Measurements from ENCODE around the gene TTLL6. TPM values are rescaled to one million over a fixed set of nuclear protein-coding genes. Genes with fewer than 3 reads are reported as not detected.
A peak's percentile ranks its signal among the peaks of the same experiment; 100 is the strongest.

TTLL6 gene
- polyA plus RNA-seq, 6 donors from 2014 or later, result not detected

- peak overlapping the region in 3 of 8 donors; percentile 15 to 61 (median 39) for H3K4me3 Mint-ChIP-seq
- peaks cover 5 to 13% of the 10 kb centered on the region in 2 donors for H3K36me3 Mint-ChIP-seq
- DNase-seq, result no peak
- peaks cover 0 to 16% (median 2%) of the 10 kb centered on the region in 7 donors for H3K9me3 Mint-ChIP-seq
- peaks cover 23 to 56% (median 52%) of the 10 kb centered on the region in 3 donors for H3K4me1 Mint-ChIP-seq
- ATAC-seq (ENCODE audit: low read depth in 2 of 2), result peak; percentile 38 to 41
- H3K27me3 Mint-ChIP-seq, result peaks cover 83 to 98% (median 92%) of the 10 kb centered on the region in 3 donors
- peak overlapping the region in 4 of 6 donors; percentile 5 to 90 (median 76) for H3K27ac Mint-ChIP-seq
These were observed 90.1 kb downstream of the TTLL6 start for GRCh38 chr17:48726916-48727286.

GRCh38 chr17:48726114-48726915 is 90.7 kb downstream of the TTLL6 start:
- Mint-ChIP-seq H3K4me1 (peaks cover 23 to 56% (median 52%) of the 10 kb centered on the region in 3 donors), H3K9me3 (peaks cover 0 to 16% (median 2%) of the 10 kb centered on the region in 7 donors), H3K27me3 (peaks cover 78 to 96% (median 91%) of the 10 kb centered on the region in 3 donors), H3K4me3 (peak overlapping the region in 6 of 8 donors; percentile 20 to 62 (median 50)), H3K36me3 (peaks cover 5 to 13% of the 10 kb centered on the region in 2 donors), H3K27ac (peak overlapping the region in 3 of 6 donors; percentile 75 to 90 (median 78))
- DNase-seq (no peak), ATAC-seq (ENCODE audit: low read depth in 2 of 2) (peak; percentile 32 to 34)

DNA sequence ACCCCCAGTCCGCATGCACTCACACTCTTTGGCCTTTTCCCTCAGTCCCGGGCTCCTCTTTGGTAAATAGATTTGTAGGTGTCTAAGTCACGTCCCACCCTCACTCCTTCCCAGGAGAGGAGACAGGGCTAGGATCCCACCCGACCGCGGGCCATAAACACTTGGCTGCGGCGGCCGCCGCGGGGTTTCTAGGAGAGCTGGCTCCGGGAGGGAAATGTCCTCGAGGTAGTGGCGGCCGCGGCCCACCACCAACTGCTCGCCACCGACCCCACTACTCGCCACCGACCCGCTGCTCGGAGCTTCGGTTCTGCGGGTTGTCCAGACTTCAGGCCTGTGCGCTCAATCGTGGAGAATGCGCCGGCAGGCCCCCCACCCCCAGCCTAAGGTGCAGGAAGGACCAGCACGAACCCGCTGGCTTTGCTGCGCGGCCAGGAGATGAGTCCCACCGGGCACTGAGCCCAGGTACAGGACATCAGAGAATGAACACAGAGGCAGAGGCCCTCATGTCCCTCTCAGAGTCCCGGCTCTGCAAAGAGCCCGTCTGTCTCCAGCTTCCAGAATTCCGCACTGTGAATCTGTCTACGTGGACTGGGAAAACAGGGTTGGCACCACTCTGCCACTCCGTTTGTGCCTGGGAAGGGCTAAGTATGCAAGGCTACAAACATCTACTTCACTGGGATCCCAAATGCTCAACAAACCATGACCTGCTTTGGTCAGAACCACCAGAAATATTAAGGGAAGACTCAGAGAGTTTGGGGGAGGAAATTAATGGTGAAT is 91.6 kb downstream of the TTLL6 start:
- H3K9me3 Mint-ChIP-seq, result peaks cover 1 to 21% (median 4%) of the 10 kb centered on the region in 7 donors
- H3K27me3 Mint-ChIP-seq, result peaks cover 78 to 95% (median 91%) of the 10 kb centered on the region in 3 donors
- no peak for DNase-seq
- peak; percentile 29 to 30 for ATAC-seq (ENCODE audit: low read depth in 2 of 2)
- H3K4me1 Mint-ChIP-seq, result peaks cover 23 to 60% (median 57%) of the 10 kb centered on the region in 3 donors
- H3K36me3 Mint-ChIP-seq, result peaks cover 7 to 19% of the 10 kb centered on the region in 2 donors
- peak overlapping the region in 7 of 8 donors; percentile 37 to 87 (median 61) for H3K4me3 Mint-ChIP-seq
- peak overlapping the region in 3 of 6 donors; percentile 74 to 79 (median 78) for H3K27ac Mint-ChIP-seq

DNA sequence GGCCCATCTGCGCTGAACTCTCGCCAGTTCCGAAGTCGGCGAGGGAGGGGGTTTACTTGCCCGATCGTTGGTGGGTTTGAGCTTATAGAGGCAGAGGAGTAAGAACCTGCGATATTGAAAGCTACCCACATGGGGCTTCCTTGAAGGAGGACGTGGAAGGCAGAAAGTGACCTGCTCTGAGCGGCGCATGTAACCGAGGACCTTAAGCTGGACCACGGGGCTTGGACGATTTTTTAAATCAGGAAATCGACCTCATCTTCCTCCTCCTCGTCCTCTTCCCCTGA is 92.1 kb downstream of the TTLL6 start:
- Mint-ChIP-seq H3K36me3 (peaks cover 6 to 24% of the 10 kb centered on the region in 2 donors), H3K4me3 (peak overlapping the region; percentile 22 to 87 (median 64)), H3K4me1 (peaks cover 27 to 65% (median 61%) of the 10 kb centered on the region in 3 donors), H3K9me3 (peaks cover 3 to 26% (median 8%) of the 10 kb centered on the region in 7 donors), H3K27ac (peak overlapping the region in 2 of 6 donors; percentile 74 to 79), H3K27me3 (peaks cover 78 to 95% (median 91%) of the 10 kb centered on the region in 3 donors)
- ATAC-seq (ENCODE audit: low read depth in 2 of 2) (no peak), DNase-seq (no peak)

DNA sequence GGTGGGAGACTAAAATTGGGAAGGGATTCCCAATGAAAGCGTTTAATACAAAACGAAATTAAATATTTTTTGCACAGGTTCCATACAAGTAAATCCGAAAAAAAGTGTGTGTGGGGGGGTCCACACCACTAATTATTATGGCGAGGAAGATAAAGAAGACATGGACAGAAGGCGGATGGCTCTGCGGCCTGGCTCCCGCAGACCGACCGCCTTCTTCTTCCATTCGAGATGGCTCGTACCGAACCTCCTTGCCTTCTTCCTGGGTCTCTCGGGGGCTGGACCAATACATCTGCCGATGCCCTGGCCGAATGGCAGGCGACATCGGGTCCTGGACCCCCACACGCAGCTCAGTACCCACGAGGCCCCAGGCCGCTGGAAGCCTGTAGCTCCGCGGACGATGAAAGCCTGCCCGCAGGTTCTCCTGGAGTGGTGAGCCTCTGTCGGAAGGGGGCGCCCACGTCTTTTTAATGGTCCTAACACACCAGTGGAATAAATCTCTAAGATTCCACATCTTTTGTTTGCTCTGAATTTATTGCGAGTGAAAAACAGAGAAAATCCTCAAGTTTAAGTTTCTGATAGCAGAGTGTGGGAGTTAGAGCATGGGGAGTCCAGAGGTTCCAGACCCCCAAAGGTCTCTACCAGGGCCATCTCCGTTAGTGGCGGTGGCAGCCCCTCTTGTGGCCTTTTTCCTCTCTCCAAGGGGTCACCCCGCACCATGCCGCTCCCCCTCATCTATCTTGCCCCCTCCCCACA is 92.6 kb downstream of the TTLL6 start:
- H3K27me3 Mint-ChIP-seq, result peaks cover 78 to 95% (median 87%) of the 10 kb centered on the region in 3 donors
- peaks cover 3 to 27% (median 8%) of the 10 kb centered on the region in 7 donors for H3K9me3 Mint-ChIP-seq
- DNase-seq, result peak; percentile 54
- peak overlapping the region in 5 of 6 donors; percentile 60 to 97 (median 91) for H3K27ac Mint-ChIP-seq
- H3K4me1 Mint-ChIP-seq, result peaks cover 27 to 65% (median 57%) of the 10 kb centered on the region in 3 donors
- peak overlapping the region; percentile 53 to 87 (median 70) for H3K4me3 Mint-ChIP-seq
- ATAC-seq (ENCODE audit: low read depth in 2 of 2), result no peak
- H3K36me3 Mint-ChIP-seq, result peaks cover 6 to 22% of the 10 kb centered on the region in 2 donors

DNA sequence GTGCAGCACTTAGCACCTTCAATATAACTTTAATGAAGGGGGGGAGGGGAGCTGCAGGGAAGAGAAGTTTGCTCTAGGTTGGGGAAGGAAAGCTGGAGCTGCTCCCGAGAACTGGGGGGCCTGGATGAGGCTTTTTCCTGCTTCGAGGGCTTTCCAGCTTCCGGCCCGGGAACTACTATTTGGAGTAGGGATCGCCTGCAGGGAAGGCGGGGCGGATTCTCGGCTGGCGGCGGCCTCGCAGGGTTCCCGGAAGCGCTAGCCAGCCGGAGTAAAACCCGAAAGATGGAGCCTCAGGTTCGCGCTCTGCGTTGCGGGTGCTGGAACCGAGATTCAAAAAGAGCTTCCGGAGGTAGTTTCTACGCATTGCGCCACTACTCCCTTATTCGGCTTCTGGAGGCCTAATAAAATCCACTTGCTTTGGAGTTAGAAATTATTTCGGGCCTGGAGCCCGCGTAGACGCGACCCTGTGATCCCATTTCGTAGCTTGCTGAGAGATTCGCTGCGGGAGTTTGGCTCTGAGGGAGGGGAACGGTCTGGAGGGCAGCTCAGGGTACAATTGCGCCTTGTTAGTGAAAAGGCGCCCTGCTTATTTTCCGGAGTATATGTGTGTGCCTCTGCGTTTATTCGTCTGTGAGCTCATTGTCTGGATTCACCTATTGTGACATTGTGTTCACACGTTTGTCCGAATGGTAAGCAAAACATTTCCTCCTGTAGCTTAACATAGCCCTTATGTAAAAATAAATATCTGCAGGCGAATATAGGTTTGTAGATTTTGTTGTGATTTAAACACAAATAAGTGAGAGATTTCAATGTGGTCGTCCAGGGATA is 93.4 kb downstream of the TTLL6 start:
- DNase-seq (no peak), ATAC-seq (ENCODE audit: low read depth in 2 of 2) (no peak)
- H3K36me3 Mint-ChIP-seq, result peaks cover 6 to 14% of the 10 kb centered on the region in 2 donors

DNA sequence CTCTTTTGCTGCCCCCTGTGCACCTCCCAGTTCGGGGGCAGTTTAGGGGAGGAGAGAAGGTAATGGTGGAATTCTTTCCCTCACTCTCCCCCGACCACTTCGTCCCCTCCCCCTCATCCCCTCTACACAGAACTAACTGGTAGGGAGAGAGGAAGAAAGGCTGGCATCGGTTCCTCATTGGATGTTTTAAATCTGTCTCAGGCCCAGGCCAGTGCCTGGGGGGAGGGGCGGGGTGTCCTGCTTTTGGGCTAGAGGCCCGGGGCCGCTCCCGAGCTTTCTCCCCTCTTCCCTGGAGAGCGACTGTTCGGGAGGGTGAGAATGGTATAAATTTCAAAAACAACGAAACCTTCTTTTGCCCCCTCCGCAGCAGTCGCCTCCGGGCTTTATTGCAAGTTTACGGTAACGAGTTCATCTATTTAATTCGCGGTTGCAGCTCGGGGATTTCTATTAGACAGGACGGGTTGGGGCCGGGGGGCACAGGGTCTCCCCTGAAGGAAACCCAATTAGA is 94.1 kb downstream of the TTLL6 start, which contains the start of gene PRAC2:
Gene PRAC2 (plus strand): TSS at position 271 of the 508 bp plus-strand sequence. CDS start 1,226 bp downstream, outside the sequence.
- Mint-ChIP-seq H3K36me3 (peaks cover 6 to 11% of the 10 kb centered on the region in 2 donors), H3K9me3 (peaks cover 3 to 34% (median 8%) of the 10 kb centered on the region in 7 donors), H3K4me3 (peak within 1 kb of the TSS; percentile 19 to 87 (median 69)), H3K27me3 (peaks cover 81 to 95% (median 82%) of the 10 kb centered on the region in 3 donors), H3K27ac (peak within 1 kb of the TSS in 5 of 6 donors; percentile 60 to 97 (median 91)), H3K4me1 (peaks cover 27 to 64% (median 55%) of the 10 kb centered on the region in 3 donors)
- ATAC-seq (ENCODE audit: low read depth in 2 of 2) (no peak), DNase-seq (no peak)

More for the DNA sequence above, 93.4 kb downstream of the TTLL6 start:
- peaks cover 3 to 27% (median 8%) of the 10 kb centered on the region in 7 donors for H3K9me3 Mint-ChIP-seq
- H3K27me3 Mint-ChIP-seq, result peaks cover 82 to 95% (median 83%) of the 10 kb centered on the region in 3 donors
- peaks cover 24 to 64% (median 52%) of the 10 kb centered on the region in 3 donors for H3K4me1 Mint-ChIP-seq
- peak overlapping the region in 5 of 6 donors; percentile 60 to 97 (median 91) for H3K27ac Mint-ChIP-seq
- H3K4me3 Mint-ChIP-seq, result peak overlapping the region; percentile 19 to 87 (median 69)

DNA sequence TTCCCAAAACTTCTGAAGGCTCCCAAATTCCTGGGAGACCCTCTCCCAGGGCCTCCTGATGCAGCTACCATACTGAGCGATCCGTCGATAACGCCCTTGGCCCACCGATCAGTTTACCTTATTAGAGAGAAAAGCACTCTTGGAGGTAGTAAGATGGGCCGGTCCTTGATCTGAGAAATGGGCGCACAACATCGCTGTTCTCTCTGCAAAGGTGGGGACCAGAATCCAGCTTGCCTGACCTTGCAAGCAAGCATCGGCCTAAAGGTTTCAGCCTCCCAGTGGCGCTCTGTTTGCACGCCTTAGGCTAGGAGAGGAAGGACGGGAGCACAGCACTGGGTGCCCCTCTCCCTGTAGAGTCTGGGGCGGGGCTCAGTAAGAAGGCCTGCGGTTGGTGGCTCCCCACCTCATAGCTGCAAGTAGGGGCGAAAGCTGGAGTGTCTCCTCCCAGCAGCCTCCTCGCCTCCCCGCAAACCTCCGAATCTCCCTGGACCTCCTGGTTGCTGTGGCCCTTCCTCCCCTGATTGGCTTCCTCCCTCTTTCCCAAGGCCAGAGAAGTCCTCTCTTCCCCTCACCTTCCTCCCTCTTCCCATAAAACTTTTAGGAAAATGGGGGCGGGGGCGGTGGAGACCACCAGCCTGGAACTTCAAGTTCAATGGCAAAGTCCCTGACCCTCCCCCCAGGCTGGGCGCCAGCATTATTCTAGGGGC is 94.7 kb downstream of the TTLL6 start, which contains the start of gene PRAC1:
Gene PRAC1 (minus strand): TSS at position 318 of the 707 bp plus-strand sequence. CDS start 126 bp downstream, at position 192.
- DNase-seq (no peak), ATAC-seq (ENCODE audit: low read depth in 2 of 2) (no peak)
- peaks cover 6 to 11% of the 10 kb centered on the region in 2 donors for H3K36me3 Mint-ChIP-seq
- H3K27ac Mint-ChIP-seq, result peak within 1 kb of the TSS in 4 of 6 donors; percentile 76 to 97 (median 92)
- H3K27me3 Mint-ChIP-seq, result peaks cover 82 to 95% (median 83%) of the 10 kb centered on the region in 3 donors
- H3K4me1 Mint-ChIP-seq, result peaks cover 26 to 63% (median 53%) of the 10 kb centered on the region in 3 donors
- peak within 1 kb of the TSS; percentile 19 to 87 (median 69) for H3K4me3 Mint-ChIP-seq
- H3K9me3 Mint-ChIP-seq, result peaks cover 3 to 38% (median 9%) of the 10 kb centered on the region in 7 donors

- Mint-ChIP-seq H3K4me3 (peak overlapping the region in 1 of 8 donors; percentile 61), H3K9me3 (peaks cover 3 to 32% (median 9%) of the 10 kb centered on the region in 7 donors), H3K27ac (peak overlapping the region in 3 of 6 donors; percentile 23 to 97 (median 73)), H3K4me1 (peaks cover 22 to 59% (median 45%) of the 10 kb centered on the region in 3 donors), H3K27me3 (peaks cover 69 to 83% (median 80%) of the 10 kb centered on the region in 3 donors), H3K36me3 (peaks cover 6 to 11% of the 10 kb centered on the region in 2 donors)
- no peak for DNase-seq
- ATAC-seq (ENCODE audit: low read depth in 2 of 2), result no peak
These were observed 96.0 kb downstream of the TTLL6 start for GRCh38 chr17:48721009-48721402.

GRCh38 chr17:48720266-48721008 is 96.6 kb downstream of the TTLL6 start:
- H3K4me3 Mint-ChIP-seq, result peak overlapping the region in 7 of 8 donors; percentile 25 to 65 (median 55)
- peaks cover 22 to 53% (median 45%) of the 10 kb centered on the region in 3 donors for H3K4me1 Mint-ChIP-seq
- H3K27me3 Mint-ChIP-seq, result peaks cover 63 to 80% (median 77%) of the 10 kb centered on the region in 3 donors
- peaks cover 6 to 11% of the 10 kb centered on the region in 2 donors for H3K36me3 Mint-ChIP-seq
- DNase-seq (no peak), ATAC-seq (ENCODE audit: low read depth in 2 of 2) (no peak)
- peaks cover 3 to 28% (median 9%) of the 10 kb centered on the region in 7 donors for H3K9me3 Mint-ChIP-seq
- H3K27ac Mint-ChIP-seq, result peak overlapping the region in 4 of 6 donors; percentile 73 to 97 (median 94)

All from naive B cell (primary cell).